ENCODE measurements around the gene DARS2.
"Not testable (repeated sequence)": the region's sequence is repeated elsewhere in the genome, so short reads cannot be mapped to it uniquely, and the experiment has no call there.

DARS2 gene

GRCh38 chr1:173856903-173857302 lies 32.4 kb downstream of the DARS2 start:
- H3K36me3 ChIP-seq (ENCODE audit: insufficient read depth, low read length): peaks cover 34% of the 10 kb centered on the region; the same call in 1 of the 2 replicates

GRCh38 chr1:173857363-173857917 lies 33.0 kb downstream of the DARS2 start:
- H3K4me1 ChIP-seq (ENCODE audit: insufficient read depth, low read length, poor library complexity, severe bottlenecking): no peaks in the 10 kb centered on the region
- no peak overlapping the region for H3K9ac ChIP-seq (ENCODE audit: low read depth, low read length, poor library complexity, severe bottlenecking)
- no peak overlapping the region for H3K4me3 ChIP-seq (ENCODE audit: low read length, poor library complexity, severe bottlenecking)
- no peaks in the 10 kb centered on the region for H4K20me1 ChIP-seq (ENCODE audit: insufficient read depth, low read length, poor library complexity, severe bottlenecking)
- TF ChIP-seq EZH2phosphoT487 (IDR thresholded peaks at IDR 0.05; ENCODE audit: borderline replicate concordance) (no peak), CTCF (conservative IDR thresholded peaks at IDR 0.05; ENCODE audit: low read length) (no peak)
- no peaks in the 10 kb centered on the region for H3K27me3 ChIP-seq (ENCODE audit: insufficient read depth, low read length, poor library complexity, severe bottlenecking)
- no peaks in the 10 kb centered on the region for H3K9me2 ChIP-seq (replicated peaks; ENCODE audit: low read depth, low read length)
- peaks cover 8% of the 10 kb centered on the region; the same call in 1 of the 2 replicates for H3F3A ChIP-seq (ENCODE audit: low read depth)
- H3K4me2 ChIP-seq (ENCODE audit: low read depth, low read length, poor library complexity, severe bottlenecking): no peak overlapping the region
- H3K9me3 ChIP-seq (ENCODE audit: insufficient read depth, low read depth, low read length): no peaks in the 10 kb centered on the region
- peaks cover 31% of the 10 kb centered on the region; the same call in 1 of the 2 replicates for H3K36me3 ChIP-seq (ENCODE audit: insufficient read depth, low read length)
- H2AFZ ChIP-seq (ENCODE audit: low read length): no peak overlapping the region
- no peaks in the 10 kb centered on the region for H3K79me2 ChIP-seq (ENCODE audit: insufficient read depth, low read length)

More at GRCh38 chr1:173856903-173857302, 32.4 kb downstream of the DARS2 start:
- TF ChIP-seq CTCF (conservative IDR thresholded peaks at IDR 0.05; ENCODE audit: low read length) (no peak), EZH2phosphoT487 (IDR thresholded peaks at IDR 0.05; ENCODE audit: borderline replicate concordance) (no peak)
- no peaks in the 10 kb centered on the region for H4K20me1 ChIP-seq (ENCODE audit: insufficient read depth, low read length, poor library complexity, severe bottlenecking)
- H3K4me3 ChIP-seq (ENCODE audit: low read length, poor library complexity, severe bottlenecking): no peak overlapping the region
- no peak overlapping the region for H3K4me2 ChIP-seq (ENCODE audit: low read depth, low read length, poor library complexity, severe bottlenecking)
- H3K79me2 ChIP-seq (ENCODE audit: insufficient read depth, low read length): no peaks in the 10 kb centered on the region
- no peaks in the 10 kb centered on the region for H3K4me1 ChIP-seq (ENCODE audit: insufficient read depth, low read length, poor library complexity, severe bottlenecking)
- no peaks in the 10 kb centered on the region for H3K9me2 ChIP-seq (replicated peaks; ENCODE audit: low read depth, low read length)
- H3K27me3 ChIP-seq (ENCODE audit: insufficient read depth, low read length, poor library complexity, severe bottlenecking): no peaks in the 10 kb centered on the region
- no peaks in the 10 kb centered on the region for H3K9me3 ChIP-seq (ENCODE audit: insufficient read depth, low read depth, low read length)
- no peak overlapping the region for H2AFZ ChIP-seq (ENCODE audit: low read length)
- no peak overlapping the region for H3K9ac ChIP-seq (ENCODE audit: low read depth, low read length, poor library complexity, severe bottlenecking)
- H3F3A ChIP-seq (ENCODE audit: low read depth): peaks cover 8% of the 10 kb centered on the region; the same call in 1 of the 2 replicates

GRCh38 chr1:173859547-173859946 lies 35.1 kb downstream of the DARS2 start:
- Histone ChIP-seq H3F3A (ENCODE audit: low read depth) (peaks cover 21% of the 10 kb centered on the region; the same call in 1 of the 2 replicates), H3K36me3 (ENCODE audit: insufficient read depth, low read length) (peaks cover 35% of the 10 kb centered on the region)
- not testable (repeated sequence) for H3K4me1 ChIP-seq (ENCODE audit: insufficient read depth, low read length, poor library complexity, severe bottlenecking)

DNA sequence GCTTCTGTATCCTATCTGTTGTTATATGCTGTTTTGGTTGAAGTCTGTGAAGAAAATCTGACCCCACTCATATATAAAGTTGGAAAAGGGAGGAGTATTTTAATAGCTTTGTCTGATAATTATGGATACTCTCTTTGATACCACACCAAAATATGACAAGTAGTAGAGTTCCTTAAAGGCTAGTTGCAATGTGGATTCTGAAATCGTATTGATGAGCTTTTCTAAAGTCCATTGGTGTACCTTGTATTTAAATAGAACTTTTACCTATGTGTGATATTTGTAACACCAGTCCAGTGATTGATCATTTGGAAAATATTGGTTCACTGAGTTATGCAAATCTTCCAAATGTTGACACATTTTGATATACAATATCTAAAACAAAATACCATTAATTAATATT lies 35.6 kb downstream of the DARS2 start:
- Histone ChIP-seq H3K27me3 (ENCODE audit: insufficient read depth, low read length, poor library complexity, severe bottlenecking) (no peaks in the 10 kb centered on the region), H3F3A (ENCODE audit: low read depth) (peaks cover 21% of the 10 kb centered on the region; the same call in 1 of the 2 replicates), H2AFZ (ENCODE audit: low read length) (no peak overlapping the region), H3K79me2 (ENCODE audit: insufficient read depth, low read length) (peaks cover 24% of the 10 kb centered on the region), H3K9me3 (ENCODE audit: insufficient read depth, low read depth, low read length) (no peaks in the 10 kb centered on the region), H4K20me1 (ENCODE audit: insufficient read depth, low read length, poor library complexity, severe bottlenecking) (peaks cover 25% of the 10 kb centered on the region), H3K4me3 (ENCODE audit: low read length, poor library complexity, severe bottlenecking) (no peak overlapping the region), H3K4me2 (ENCODE audit: low read depth, low read length, poor library complexity, severe bottlenecking) (no peak overlapping the region), H3K9ac (ENCODE audit: low read depth, low read length, poor library complexity, severe bottlenecking) (no peak overlapping the region), H3K9me2 (replicated peaks; ENCODE audit: low read depth, low read length) (no peaks in the 10 kb centered on the region), H3K4me1 (ENCODE audit: insufficient read depth, low read length, poor library complexity, severe bottlenecking) (peaks cover 14% of the 10 kb centered on the region), H3K36me3 (ENCODE audit: insufficient read depth, low read length) (peaks cover 40% of the 10 kb centered on the region)
- TF ChIP-seq EZH2phosphoT487 (IDR thresholded peaks at IDR 0.05; ENCODE audit: borderline replicate concordance) (no peak), CTCF (conservative IDR thresholded peaks at IDR 0.05; ENCODE audit: low read length) (no peak)

More at GRCh38 chr1:173859547-173859946, 35.1 kb downstream of the DARS2 start:
- H2AFZ ChIP-seq (ENCODE audit: low read length); H3K9me2 ChIP-seq (replicated peaks; ENCODE audit: low read depth, low read length); H3K4me2 ChIP-seq (ENCODE audit: low read depth, low read length, poor library complexity, severe bottlenecking); H3K9me3 ChIP-seq (ENCODE audit: insufficient read depth, low read depth, low read length); H3K4me3 ChIP-seq (ENCODE audit: low read length, poor library complexity, severe bottlenecking); H3K9ac ChIP-seq (ENCODE audit: low read depth, low read length, poor library complexity, severe bottlenecking); H3K27me3 ChIP-seq (ENCODE audit: insufficient read depth, low read length, poor library complexity, severe bottlenecking): not testable (repeated sequence)
- Histone ChIP-seq H4K20me1 (ENCODE audit: insufficient read depth, low read length, poor library complexity, severe bottlenecking) (peaks cover 19% of the 10 kb centered on the region), H3K79me2 (ENCODE audit: insufficient read depth, low read length) (peaks cover 19% of the 10 kb centered on the region)

Measured in Loucy (cell line).